Stimulated activated memory B cell treated with anti-CD40 and anti-IgM and Interleukin-4, amounts not matched to agents 10 μg/mL and 1 μg/mL and 100 μg/mL, for 72 hours (primary cell): ENCODE results near the gene KIF17.
A peak's percentile ranks its signal among the peaks of the same experiment; 100 is the strongest.

Experiments used
- ATAC-seq: fragments of 150-1000 bp; cut with Tn5 transposase; 2 replicates; pipeline ENCODE4 v1.10.0; 2021
- H3K27ac Mint-ChIP-seq: one replicate; pipeline ENCODE4 v1.8.0; 2022; ENCODE audit warnings: mild to moderate bottlenecking, mixed read lengths
- H3K27me3 Mint-ChIP-seq: one replicate; pipeline ENCODE4 v1.8.0; 2022; ENCODE audit warnings: mixed read lengths
- H3K36me3 Mint-ChIP-seq: one replicate; pipeline ENCODE4 v1.8.0; 2022; ENCODE audit warnings: mixed read lengths
- H3K4me1 Mint-ChIP-seq: one replicate; pipeline ENCODE4 v1.8.0; 2022; ENCODE audit warnings: mixed read lengths
- H3K4me3 Mint-ChIP-seq: one replicate; pipeline ENCODE4 v1.8.0; 2022; ENCODE audit warnings: mild to moderate bottlenecking, moderate library complexity, mixed read lengths
- H3K9me3 Mint-ChIP-seq: one replicate; pipeline ENCODE4 v1.8.0; 2022; ENCODE audit warnings: mixed read lengths

The KIF17 gene

GRCh38 chr1:20648438-20648837, 69.4 kb downstream of the KIF17 start:
- no peak overlapping the region for H3K27ac Mint-ChIP-seq
- H3K9me3 Mint-ChIP-seq: no peaks in the 10 kb centered on the region

GRCh38 chr1:20645414-20645813, 72.4 kb downstream of the KIF17 start:
- no peak overlapping the region for H3K27ac Mint-ChIP-seq
- ATAC-seq: no peak
- peaks cover 30% of the 10 kb centered on the region for H3K36me3 Mint-ChIP-seq
- H3K4me3 Mint-ChIP-seq: no peak overlapping the region
- no peaks in the 10 kb centered on the region for H3K4me1 Mint-ChIP-seq
- H3K9me3 Mint-ChIP-seq: no peaks in the 10 kb centered on the region
- no peaks in the 10 kb centered on the region for H3K27me3 Mint-ChIP-seq

More at GRCh38 chr1:20648438-20648837, 69.4 kb downstream of the KIF17 start:
- Mint-ChIP-seq H3K4me1 (no peaks in the 10 kb centered on the region), H3K4me3 (no peak overlapping the region), H3K27me3 (no peaks in the 10 kb centered on the region), H3K36me3 (peaks cover 55% of the 10 kb centered on the region)
- ATAC-seq: no peak

- no peaks in the 10 kb centered on the region for H3K4me1 Mint-ChIP-seq
- peaks cover 20% of the 10 kb centered on the region for H3K36me3 Mint-ChIP-seq
- no peaks in the 10 kb centered on the region for H3K27me3 Mint-ChIP-seq
- H3K9me3 Mint-ChIP-seq: no peaks in the 10 kb centered on the region
- no peak for ATAC-seq
- H3K4me3 Mint-ChIP-seq: no peak overlapping the region
- H3K27ac Mint-ChIP-seq: no peak overlapping the region
These were observed 73.4 kb downstream of the KIF17 start for GRCh38 chr1:20644416-20644815.

GRCh38 chr1:20643080-20643479, 74.7 kb downstream of the KIF17 start:
- peaks cover 16% of the 10 kb centered on the region for H3K36me3 Mint-ChIP-seq
- no peak overlapping the region for H3K27ac Mint-ChIP-seq
- no peaks in the 10 kb centered on the region for H3K9me3 Mint-ChIP-seq
- no peaks in the 10 kb centered on the region for H3K27me3 Mint-ChIP-seq
- no peak overlapping the region for H3K4me3 Mint-ChIP-seq
- H3K4me1 Mint-ChIP-seq: no peaks in the 10 kb centered on the region
- no peak for ATAC-seq

GRCh38 chr1:20641975-20642374, 75.8 kb downstream of the KIF17 start:
- Mint-ChIP-seq H3K27me3 (no peaks in the 10 kb centered on the region), H3K4me3 (no peak overlapping the region), H3K27ac (no peak overlapping the region), H3K4me1 (no peaks in the 10 kb centered on the region), H3K9me3 (no peaks in the 10 kb centered on the region), H3K36me3 (peaks cover 16% of the 10 kb centered on the region)
- no peak for ATAC-seq

GRCh38 chr1:20640183-20640597, 77.6 kb downstream of the KIF17 start:
- peak; percentile 78 for ATAC-seq
- Mint-ChIP-seq H3K36me3 (peaks cover 15% of the 10 kb centered on the region), H3K27ac (no peak overlapping the region), H3K4me3 (no peak overlapping the region), H3K4me1 (no peaks in the 10 kb centered on the region), H3K27me3 (no peaks in the 10 kb centered on the region), H3K9me3 (no peaks in the 10 kb centered on the region)

DNA sequence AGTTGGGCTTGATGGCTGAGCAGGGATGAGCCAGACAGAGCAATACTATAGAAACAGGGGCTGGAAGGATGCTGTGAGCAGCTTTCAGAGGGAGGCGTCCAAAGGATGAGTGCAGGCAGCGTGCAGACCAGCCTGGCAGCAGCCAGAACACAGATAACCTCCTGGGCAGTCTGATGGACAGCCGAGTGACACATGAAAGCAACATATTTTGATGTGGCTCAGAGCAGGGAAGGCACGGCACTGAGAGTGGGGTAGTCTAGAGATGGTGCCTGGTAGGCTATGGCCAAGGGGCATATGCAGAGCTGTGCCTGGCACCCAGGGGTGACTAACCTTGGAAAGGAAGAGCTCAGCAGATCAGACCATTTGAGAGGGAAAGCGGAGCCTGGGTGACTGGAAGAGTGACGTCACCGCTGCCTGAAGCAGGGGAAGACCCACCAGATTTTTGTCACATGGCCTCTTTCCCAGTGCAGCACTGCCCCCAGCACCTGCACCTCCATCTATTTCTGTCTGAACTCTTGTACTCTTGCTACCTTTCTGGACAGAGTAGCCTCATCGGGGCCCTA, 80.9 kb downstream of the KIF17 start:
- Mint-ChIP-seq H3K36me3 (peaks cover 8% of the 10 kb centered on the region), H3K4me3 (no peak overlapping the region), H3K4me1 (peaks cover 17% of the 10 kb centered on the region), H3K9me3 (no peaks in the 10 kb centered on the region), H3K27ac (no peak overlapping the region), H3K27me3 (no peaks in the 10 kb centered on the region)
- ATAC-seq: no peak

GRCh38 chr1:20634594-20635084, 83.2 kb downstream of the KIF17 start:
- H3K27ac Mint-ChIP-seq: peak overlapping the region; percentile 69
- H3K9me3 Mint-ChIP-seq: no peaks in the 10 kb centered on the region
- peaks cover 8% of the 10 kb centered on the region for H3K36me3 Mint-ChIP-seq
- H3K27me3 Mint-ChIP-seq: no peaks in the 10 kb centered on the region
- H3K4me3 Mint-ChIP-seq: peak overlapping the region; percentile 78
- peaks cover 17% of the 10 kb centered on the region for H3K4me1 Mint-ChIP-seq
- no peak for ATAC-seq

DNA sequence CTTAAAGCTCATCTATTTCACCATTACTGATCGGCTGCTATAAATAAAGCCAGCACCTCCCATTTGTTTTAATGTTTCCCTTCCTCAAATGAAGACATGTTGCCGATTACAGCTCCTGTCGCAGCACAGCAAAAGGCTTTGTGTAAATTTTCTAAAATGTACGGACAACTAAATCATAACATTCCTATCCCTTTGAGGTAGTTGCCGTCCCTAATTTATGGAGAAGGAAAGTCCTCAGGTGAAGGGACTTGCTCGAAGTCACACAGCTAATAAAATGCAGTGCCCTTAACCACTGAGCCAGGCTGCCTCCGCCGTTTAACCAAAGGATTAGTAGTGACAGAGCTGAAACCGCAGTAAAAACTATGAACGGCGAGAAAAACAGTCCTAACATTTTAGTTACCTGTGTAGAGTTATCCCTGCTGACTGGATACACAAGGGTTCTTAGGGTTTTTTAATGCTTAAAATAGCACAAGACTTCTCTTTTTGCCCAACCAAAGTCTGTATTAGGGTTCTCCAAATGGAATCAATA, 83.7 kb downstream of the KIF17 start:
- Mint-ChIP-seq H3K27ac (peak overlapping the region; percentile 69), H3K36me3 (peaks cover 7% of the 10 kb centered on the region), H3K9me3 (no peaks in the 10 kb centered on the region), H3K27me3 (no peaks in the 10 kb centered on the region), H3K4me3 (peak overlapping the region; percentile 78), H3K4me1 (peaks cover 17% of the 10 kb centered on the region)
- ATAC-seq: no peak

DNA sequence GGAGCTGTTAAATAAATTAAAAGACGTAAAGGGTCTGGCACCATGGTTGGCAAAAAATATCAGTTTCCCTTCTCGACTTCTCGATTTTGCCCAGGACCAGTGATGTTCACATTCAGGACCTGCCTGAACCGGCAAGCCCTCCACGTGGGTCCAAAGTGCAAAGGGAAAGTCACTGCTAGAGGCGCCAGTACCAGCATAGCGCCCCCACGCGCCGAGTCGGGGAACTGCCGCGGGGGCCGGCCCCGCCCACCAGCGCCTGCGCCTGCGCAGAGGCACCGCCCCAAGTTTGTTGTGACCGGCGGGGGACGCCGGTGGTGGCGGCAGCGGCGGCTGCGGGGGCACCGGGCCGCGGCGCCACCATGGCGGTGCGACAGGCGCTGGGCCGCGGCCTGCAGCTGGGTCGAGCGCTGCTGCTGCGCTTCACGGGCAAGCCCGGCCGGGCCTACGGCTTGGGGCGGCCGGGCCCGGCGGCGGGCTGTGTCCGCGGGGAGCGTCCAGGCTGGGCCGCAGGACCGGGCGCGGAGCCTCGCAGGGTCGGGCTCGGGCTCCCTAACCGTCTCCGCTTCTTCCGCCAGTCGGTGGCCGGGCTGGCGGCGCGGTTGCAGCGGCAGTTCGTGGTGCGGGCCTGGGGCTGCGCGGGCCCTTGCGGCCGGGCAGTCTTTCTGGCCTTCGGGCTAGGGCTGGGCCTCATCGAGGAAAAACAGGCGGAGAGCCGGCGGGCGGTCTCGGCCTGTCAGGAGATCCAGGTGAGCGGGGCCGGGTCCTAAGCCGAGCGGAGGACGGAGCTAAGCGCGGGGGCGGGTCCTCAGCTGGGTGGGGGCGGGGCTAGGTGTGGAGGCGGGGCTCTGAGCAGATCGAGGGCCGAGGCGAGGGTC, 84.4 kb downstream of the KIF17 start, which contains the start of gene PINK1:
TSS of gene PINK1 (plus strand) at position 269 of the 875 bp plus-strand sequence. CDS start at position 360, 91 bp downstream.
- Mint-ChIP-seq H3K9me3 (no peaks in the 10 kb centered on the region), H3K27ac (peak within 1 kb of the TSS; percentile 69), H3K4me1 (peaks cover 17% of the 10 kb centered on the region), H3K27me3 (no peaks in the 10 kb centered on the region), H3K36me3 (peaks cover under 1% of the 10 kb centered on the region), H3K4me3 (peak within 1 kb of the TSS; percentile 78)
- peak; percentile 93 for ATAC-seq

GRCh38 chr1:20632386-20632785, 85.4 kb downstream of the KIF17 start:
- H3K27me3 Mint-ChIP-seq: peaks cover 10% of the 10 kb centered on the region
- peaks cover 5% of the 10 kb centered on the region for H3K9me3 Mint-ChIP-seq
- ATAC-seq: no peak
- H3K4me1 Mint-ChIP-seq: peaks cover 17% of the 10 kb centered on the region
- no peaks in the 10 kb centered on the region for H3K36me3 Mint-ChIP-seq
- H3K4me3 Mint-ChIP-seq: peak overlapping the region; percentile 71
- no peak overlapping the region for H3K27ac Mint-ChIP-seq

- no peak for ATAC-seq
- peaks cover 21% of the 10 kb centered on the region for H3K27me3 Mint-ChIP-seq
- H3K9me3 Mint-ChIP-seq: peaks cover 5% of the 10 kb centered on the region
- no peak overlapping the region for H3K27ac Mint-ChIP-seq
- no peaks in the 10 kb centered on the region for H3K36me3 Mint-ChIP-seq
- peaks cover 17% of the 10 kb centered on the region for H3K4me1 Mint-ChIP-seq
- H3K4me3 Mint-ChIP-seq: no peak overlapping the region
These were observed 87.1 kb downstream of the KIF17 start for GRCh38 chr1:20630729-20631128.

GRCh38 chr1:20626524-20626923, 91.3 kb downstream of the KIF17 start:
- H3K36me3 Mint-ChIP-seq: no peaks in the 10 kb centered on the region
- no peak overlapping the region for H3K27ac Mint-ChIP-seq
- H3K4me3 Mint-ChIP-seq: no peak overlapping the region
- H3K27me3 Mint-ChIP-seq: peaks cover 46% of the 10 kb centered on the region
- no peaks in the 10 kb centered on the region for H3K4me1 Mint-ChIP-seq
- ATAC-seq: no peak
- peaks cover 5% of the 10 kb centered on the region for H3K9me3 Mint-ChIP-seq

DNA sequence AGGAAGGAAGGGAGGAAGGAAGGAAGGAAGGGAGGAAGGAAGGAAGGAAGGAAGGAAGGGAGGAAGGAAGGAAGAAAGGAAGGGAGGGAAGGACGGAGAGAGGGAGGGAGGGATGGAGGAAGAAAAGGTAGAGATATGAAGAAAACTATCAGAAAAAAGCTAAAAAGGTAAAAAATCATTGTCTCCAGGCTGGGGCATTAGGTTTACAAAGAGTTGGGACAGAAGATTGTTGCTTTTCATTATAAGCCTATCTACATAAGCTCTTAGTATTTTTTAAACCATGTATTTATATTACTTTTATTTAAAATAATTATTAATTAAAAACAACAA, 91.7 kb downstream of the KIF17 start:
- Mint-ChIP-seq H3K27me3 (peaks cover 46% of the 10 kb centered on the region), H3K9me3 (peaks cover 5% of the 10 kb centered on the region), H3K27ac (no peak overlapping the region), H3K36me3 (no peaks in the 10 kb centered on the region), H3K4me1 (no peaks in the 10 kb centered on the region), H3K4me3 (no peak overlapping the region)
- ATAC-seq: no peak

DNA sequence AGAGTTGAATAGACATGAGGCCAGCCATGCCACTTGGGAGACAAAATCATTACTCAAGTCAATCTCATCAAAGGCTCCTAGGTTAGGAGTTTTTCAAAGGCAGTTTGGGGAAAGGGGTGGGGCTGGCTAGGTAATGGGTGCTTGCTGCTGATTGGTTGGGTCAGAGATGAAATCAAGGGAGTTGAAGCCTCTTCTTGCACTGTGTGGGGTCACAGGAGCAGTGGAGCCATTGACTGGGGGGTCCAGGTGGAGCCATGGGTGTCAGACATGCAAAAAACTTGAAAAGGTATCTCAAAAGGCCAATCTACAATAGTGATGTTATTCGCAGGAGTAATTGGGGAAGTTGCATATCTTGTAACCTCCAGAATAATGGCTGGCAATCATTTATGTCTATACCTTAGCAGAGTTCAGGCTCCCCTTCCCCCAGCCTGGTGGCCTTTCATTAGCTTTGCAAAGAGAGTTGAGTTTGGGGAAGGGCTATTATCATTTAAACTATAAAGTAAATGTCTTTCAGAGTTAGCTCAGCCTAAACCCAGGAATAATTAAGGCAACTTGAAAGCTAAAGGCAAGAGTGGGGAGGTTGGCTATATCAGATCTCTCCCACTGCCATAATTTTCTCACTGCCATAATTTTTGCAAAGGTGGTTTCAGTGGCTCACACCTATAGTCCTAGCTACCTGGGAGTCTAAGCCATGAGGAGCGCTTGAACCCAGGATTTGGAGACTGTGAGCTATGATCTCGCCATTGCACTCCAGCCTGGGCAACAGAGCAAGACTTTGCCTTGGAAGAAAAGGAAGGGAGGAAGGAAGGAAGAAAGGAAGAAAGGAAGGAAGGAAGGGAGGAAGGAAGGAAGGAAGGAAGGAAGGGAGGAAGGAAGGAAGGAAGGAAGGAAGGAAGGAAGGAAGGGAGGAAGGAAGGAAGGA, 92.4 kb downstream of the KIF17 start:
- no peak for ATAC-seq

More for the DNA sequence above, 92.4 kb downstream of the KIF17 start:
- Mint-ChIP-seq H3K27ac (no peak overlapping the region), H3K27me3 (peaks cover 46% of the 10 kb centered on the region), H3K36me3 (no peaks in the 10 kb centered on the region), H3K9me3 (peaks cover 5% of the 10 kb centered on the region), H3K4me3 (no peak overlapping the region), H3K4me1 (no peaks in the 10 kb centered on the region)
